Measurements from ENCODE around the gene LRTM2. TPM values are rescaled to one million over a fixed set of nuclear protein-coding genes. Genes with fewer than 3 reads are reported as not detected.

Gene LRTM2
- total RNA-seq, 2 donors from 2014 or later = not detected

DNA sequence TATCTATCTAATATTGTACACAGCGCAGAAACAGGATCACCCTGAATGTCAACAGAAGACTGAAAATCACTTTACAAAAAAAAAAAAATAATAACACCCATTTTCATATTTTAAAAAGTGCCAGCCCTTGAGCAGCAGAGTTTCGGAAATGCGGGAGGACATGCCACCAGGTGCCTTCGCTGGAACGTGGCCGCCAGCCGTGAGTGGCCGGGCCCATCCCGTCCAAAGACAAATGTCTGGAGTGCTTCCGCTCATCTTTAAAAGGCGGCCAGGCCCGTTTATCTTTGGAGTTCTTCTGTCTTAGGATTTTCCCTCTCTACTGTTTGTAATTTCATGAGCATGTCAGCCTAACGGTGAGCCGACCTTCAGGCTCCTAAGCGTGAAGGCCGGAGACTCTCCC is 43.5 kb downstream of the LRTM2 start:
- intact Hi-C loops (cut with DNase I) = no loop called here
- no peak overlapping the region for H3K27ac ChIP-seq
- no peaks in the 10 kb centered on the region for H3K27me3 ChIP-seq
- no peak overlapping the region for H3K4me3 ChIP-seq
- no peaks in the 10 kb centered on the region for H3K4me1 ChIP-seq
- TF ChIP-seq, protein P1, sequence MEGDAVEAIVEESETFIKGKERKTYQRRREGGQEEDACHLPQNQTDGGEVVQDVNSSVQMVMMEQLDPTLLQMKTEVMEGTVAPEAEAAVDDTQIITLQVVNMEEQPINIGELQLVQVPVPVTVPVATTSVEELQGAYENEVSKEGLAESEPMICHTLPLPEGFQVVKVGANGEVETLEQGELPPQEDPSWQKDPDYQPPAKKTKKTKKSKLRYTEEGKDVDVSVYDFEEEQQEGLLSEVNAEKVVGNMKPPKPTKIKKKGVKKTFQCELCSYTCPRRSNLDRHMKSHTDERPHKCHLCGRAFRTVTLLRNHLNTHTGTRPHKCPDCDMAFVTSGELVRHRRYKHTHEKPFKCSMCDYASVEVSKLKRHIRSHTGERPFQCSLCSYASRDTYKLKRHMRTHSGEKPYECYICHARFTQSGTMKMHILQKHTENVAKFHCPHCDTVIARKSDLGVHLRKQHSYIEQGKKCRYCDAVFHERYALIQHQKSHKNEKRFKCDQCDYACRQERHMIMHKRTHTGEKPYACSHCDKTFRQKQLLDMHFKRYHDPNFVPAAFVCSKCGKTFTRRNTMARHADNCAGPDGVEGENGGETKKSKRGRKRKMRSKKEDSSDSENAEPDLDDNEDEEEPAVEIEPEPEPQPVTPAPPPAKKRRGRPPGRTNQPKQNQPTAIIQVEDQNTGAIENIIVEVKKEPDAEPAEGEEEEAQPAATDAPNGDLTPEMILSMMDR (IDR thresholded peaks at IDR 0.05) = no peak
- H3K9me3 ChIP-seq = no peaks in the 10 kb centered on the region
- H3K9ac ChIP-seq (ENCODE audit: low read depth in 2 of 2, low read length in 2 of 2) = no peak overlapping the region
- no peak for DNase-seq
- no peaks in the 10 kb centered on the region for H3K36me3 ChIP-seq

DNA sequence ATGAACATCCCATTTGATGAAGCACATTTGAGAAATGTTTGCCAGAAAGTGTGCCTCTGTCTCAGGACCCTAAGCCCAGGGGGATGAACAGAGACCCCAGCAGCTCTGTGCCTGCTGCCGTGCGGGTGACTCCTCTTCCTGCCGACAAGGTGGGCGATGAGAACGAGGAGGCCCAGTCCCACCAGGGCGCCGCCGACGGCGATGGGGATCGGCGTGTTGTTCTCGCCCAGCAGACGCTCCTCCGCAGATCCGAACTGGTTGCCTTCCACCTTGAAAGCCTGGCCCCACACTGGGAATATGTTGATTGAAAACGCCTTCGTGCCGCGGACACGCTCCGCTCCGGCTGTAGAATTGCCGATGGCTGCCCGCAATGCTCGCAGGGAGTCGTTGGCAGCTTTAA is 44.1 kb downstream of the LRTM2 start:
- Histone ChIP-seq H3K4me3 (no peak overlapping the region), H3K4me1 (no peaks in the 10 kb centered on the region), H3K27ac (no peak overlapping the region), H3K36me3 (no peaks in the 10 kb centered on the region), H3K27me3 (no peaks in the 10 kb centered on the region), H3K9ac (ENCODE audit: low read depth in 2 of 2, low read length in 2 of 2) (no peak overlapping the region), H3K9me3 (no peaks in the 10 kb centered on the region)
- DNase-seq = no peak
- intact Hi-C loops (cut with DNase I) = no loop called here
- TF ChIP-seq, protein P1 (IDR thresholded peaks at IDR 0.05) = no peak

DNA sequence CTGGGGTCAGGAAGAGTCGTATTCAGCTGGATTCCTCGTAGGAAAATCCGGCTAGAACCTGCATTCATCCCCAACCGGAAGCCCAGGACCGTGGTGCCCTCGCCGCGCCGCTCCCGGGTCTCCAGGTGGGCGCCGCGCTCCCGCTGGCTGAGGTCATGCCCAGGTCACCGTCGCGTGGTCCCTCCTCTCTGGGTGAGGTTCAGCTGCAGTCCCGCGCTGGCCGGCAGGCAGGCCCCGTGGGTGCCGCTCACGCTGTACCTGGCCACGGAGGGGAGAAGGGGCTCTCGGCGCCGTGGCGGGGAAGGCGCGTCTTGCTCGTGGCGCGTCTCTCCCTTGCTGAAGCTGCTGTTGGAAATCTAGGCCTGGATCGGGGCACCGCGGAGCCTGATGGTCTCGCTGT is 44.5 kb downstream of the LRTM2 start:
- Histone ChIP-seq H3K27me3 (no peaks in the 10 kb centered on the region), H3K4me1 (no peaks in the 10 kb centered on the region), H3K36me3 (no peaks in the 10 kb centered on the region), H3K4me3 (no peak overlapping the region), H3K9me3 (no peaks in the 10 kb centered on the region), H3K9ac (ENCODE audit: low read depth in 2 of 2, low read length in 2 of 2) (no peak overlapping the region), H3K27ac (no peak overlapping the region)
- intact Hi-C loops (cut with DNase I) = no loop called here
- TF ChIP-seq, protein P1 (IDR thresholded peaks at IDR 0.05) = no peak
- no peak for DNase-seq

DNA sequence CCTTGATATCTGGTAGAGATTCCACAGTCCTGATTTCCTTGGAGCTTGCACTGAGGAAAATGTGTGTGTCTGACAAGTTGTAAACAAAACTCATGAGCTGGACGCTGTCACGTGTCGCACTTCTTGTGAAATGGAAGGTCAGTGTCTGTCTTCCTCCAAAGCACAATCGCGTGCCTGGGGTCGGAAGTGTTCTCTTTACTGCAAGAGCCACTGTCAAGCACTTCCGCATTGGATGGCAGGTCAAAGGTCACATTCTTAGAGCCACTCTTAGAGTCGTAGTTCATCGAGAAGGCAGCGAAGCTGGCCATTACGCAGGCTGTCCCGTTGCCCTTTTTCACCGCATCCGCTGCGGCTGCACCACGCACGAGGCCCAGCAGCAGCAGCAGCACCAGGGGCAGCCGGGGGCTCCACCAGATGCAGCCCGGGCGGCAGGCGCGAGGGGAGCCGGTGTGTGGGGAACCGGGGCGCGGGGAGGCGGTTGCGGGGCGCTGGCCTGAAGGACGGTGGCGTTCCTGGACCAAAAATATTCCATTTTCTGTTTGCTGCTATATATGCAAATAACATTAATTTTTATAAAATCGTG is 45.0 kb downstream of the LRTM2 start:
- Histone ChIP-seq H3K27me3 (no peaks in the 10 kb centered on the region), H3K36me3 (no peaks in the 10 kb centered on the region), H3K27ac (no peak overlapping the region), H3K4me3 (no peak overlapping the region), H3K9me3 (no peaks in the 10 kb centered on the region), H3K9ac (ENCODE audit: low read depth in 2 of 2, low read length in 2 of 2) (no peak overlapping the region), H3K4me1 (no peaks in the 10 kb centered on the region)
- TF ChIP-seq, protein P1 (IDR thresholded peaks at IDR 0.05) = no peak
- no peak for DNase-seq
- intact Hi-C loops (cut with DNase I) = no loop called here

DNA sequence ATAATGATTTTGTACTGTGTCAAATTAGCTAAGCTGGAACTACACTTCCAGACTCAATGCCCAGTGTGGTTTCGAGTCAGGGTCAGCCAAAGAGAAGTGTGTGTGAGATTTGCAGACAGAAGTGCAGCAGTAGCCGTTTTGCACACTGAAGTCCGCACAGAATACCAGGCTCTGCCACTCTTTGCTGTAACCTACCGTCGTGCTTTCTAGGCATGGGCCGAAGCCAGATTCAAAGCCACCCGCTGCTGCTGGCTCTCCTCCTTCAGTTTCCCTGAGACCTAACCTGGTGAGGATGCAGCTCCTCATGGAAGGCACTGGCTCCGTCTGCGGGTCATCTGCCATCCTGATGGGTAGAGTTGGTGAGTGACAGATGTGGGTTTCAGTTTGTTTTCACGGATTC is 48.8 kb downstream of the LRTM2 start:
- Histone ChIP-seq H3K27me3 (no peaks in the 10 kb centered on the region), H3K27ac (no peak overlapping the region), H3K9ac (ENCODE audit: low read depth in 2 of 2, low read length in 2 of 2) (no peak overlapping the region), H3K4me1 (no peaks in the 10 kb centered on the region), H3K36me3 (no peaks in the 10 kb centered on the region), H3K4me3 (no peak overlapping the region), H3K9me3 (no peaks in the 10 kb centered on the region)
- TF ChIP-seq, protein P1 (IDR thresholded peaks at IDR 0.05) = no peak
- peak; percentile 4 for DNase-seq
- intact Hi-C loops (cut with DNase I) = no loop called here

Measured in colonic mucosa (tissue), 4 donors.